Measurements from ENCODE around the gene LRRC45.
"Not testable (repeated sequence)": the region's sequence is repeated elsewhere in the genome, so short reads cannot be mapped to it uniquely, and the experiment has no call there.

DNA sequence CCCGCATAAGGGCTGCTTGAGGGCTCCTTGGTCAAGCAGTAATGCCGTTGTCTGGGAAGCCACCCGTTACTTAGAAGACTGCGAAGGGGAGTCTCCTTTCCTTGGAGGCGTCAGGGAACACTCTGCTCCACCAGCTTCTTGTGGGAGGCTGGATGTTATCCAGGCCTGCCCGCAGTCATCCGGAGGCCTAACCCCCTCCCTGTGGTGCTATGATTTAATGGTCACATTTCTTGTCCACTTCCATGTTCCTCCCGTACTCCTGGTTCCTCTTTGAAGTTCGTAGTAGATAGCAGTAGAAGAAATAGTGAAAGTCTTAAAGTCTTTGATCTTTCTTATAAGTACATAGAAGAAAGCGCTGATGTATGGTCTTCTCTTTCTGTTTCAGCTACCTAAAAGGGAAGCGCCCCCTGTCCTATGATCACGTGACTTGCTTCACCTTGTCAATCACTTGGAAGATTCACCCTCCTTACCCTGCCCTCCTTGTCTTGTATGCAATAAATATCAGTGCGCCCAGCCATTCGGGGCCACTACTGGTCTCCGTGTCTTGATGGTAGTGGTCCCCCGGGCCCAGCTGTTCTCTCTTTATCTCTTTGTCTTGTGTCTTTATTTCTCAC, 15.8 kb downstream of the LRRC45 start:
- not testable (repeated sequence) for TF ChIP-seq CTCF (IDR thresholded peaks at IDR 0.05); ELF4 (CRISPR knock-in tag; IDR thresholded peaks at IDR 0.05; ENCODE audit: low read depth); CREB1 (CRISPR knock-in tag; IDR thresholded peaks at IDR 0.05); NR3C1 (CRISPR knock-in tag; conservative IDR thresholded peaks at IDR 0.05; ENCODE audit: low read depth); NFYB (CRISPR knock-in tag; conservative IDR thresholded peaks at IDR 0.05; ENCODE audit: low read depth); ZNF317 (CRISPR knock-in tag; IDR thresholded peaks at IDR 0.05; ENCODE audit: borderline replicate concordance, low read depth); ATF3 (CRISPR knock-in tag; conservative IDR thresholded peaks at IDR 0.05); CREM (CRISPR knock-in tag; IDR thresholded peaks at IDR 0.05)
- TF ChIP-seq, protein P1, sequence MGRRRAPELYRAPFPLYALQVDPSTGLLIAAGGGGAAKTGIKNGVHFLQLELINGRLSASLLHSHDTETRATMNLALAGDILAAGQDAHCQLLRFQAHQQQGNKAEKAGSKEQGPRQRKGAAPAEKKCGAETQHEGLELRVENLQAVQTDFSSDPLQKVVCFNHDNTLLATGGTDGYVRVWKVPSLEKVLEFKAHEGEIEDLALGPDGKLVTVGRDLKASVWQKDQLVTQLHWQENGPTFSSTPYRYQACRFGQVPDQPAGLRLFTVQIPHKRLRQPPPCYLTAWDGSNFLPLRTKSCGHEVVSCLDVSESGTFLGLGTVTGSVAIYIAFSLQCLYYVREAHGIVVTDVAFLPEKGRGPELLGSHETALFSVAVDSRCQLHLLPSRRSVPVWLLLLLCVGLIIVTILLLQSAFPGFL (CRISPR knock-in tag; IDR thresholded peaks at IDR 0.05; ENCODE audit: borderline replicate concordance): not testable (repeated sequence)
- TF ChIP-seq, protein P2, sequence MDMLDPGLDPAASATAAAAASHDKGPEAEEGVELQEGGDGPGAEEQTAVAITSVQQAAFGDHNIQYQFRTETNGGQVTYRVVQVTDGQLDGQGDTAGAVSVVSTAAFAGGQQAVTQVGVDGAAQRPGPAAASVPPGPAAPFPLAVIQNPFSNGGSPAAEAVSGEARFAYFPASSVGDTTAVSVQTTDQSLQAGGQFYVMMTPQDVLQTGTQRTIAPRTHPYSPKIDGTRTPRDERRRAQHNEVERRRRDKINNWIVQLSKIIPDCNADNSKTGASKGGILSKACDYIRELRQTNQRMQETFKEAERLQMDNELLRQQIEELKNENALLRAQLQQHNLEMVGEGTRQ (CRISPR knock-in tag; IDR thresholded peaks at IDR 0.05): not testable (repeated sequence)
- TF ChIP-seq, protein P3, sequence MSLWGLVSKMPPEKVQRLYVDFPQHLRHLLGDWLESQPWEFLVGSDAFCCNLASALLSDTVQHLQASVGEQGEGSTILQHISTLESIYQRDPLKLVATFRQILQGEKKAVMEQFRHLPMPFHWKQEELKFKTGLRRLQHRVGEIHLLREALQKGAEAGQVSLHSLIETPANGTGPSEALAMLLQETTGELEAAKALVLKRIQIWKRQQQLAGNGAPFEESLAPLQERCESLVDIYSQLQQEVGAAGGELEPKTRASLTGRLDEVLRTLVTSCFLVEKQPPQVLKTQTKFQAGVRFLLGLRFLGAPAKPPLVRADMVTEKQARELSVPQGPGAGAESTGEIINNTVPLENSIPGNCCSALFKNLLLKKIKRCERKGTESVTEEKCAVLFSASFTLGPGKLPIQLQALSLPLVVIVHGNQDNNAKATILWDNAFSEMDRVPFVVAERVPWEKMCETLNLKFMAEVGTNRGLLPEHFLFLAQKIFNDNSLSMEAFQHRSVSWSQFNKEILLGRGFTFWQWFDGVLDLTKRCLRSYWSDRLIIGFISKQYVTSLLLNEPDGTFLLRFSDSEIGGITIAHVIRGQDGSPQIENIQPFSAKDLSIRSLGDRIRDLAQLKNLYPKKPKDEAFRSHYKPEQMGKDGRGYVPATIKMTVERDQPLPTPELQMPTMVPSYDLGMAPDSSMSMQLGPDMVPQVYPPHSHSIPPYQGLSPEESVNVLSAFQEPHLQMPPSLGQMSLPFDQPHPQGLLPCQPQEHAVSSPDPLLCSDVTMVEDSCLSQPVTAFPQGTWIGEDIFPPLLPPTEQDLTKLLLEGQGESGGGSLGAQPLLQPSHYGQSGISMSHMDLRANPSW (CRISPR knock-in tag; conservative IDR thresholded peaks at IDR 0.05; ENCODE audit: low read depth): not testable (repeated sequence)
- TF ChIP-seq, protein P4, sequence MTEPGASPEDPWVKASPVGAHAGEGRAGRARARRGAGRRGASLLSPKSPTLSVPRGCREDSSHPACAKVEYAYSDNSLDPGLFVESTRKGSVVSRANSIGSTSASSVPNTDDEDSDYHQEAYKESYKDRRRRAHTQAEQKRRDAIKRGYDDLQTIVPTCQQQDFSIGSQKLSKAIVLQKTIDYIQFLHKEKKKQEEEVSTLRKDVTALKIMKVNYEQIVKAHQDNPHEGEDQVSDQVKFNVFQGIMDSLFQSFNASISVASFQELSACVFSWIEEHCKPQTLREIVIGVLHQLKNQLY (CRISPR knock-in tag; IDR thresholded peaks at IDR 0.05): not testable (repeated sequence)

All from WTC11 (cell line).